ENCODE results near the gene OTUD7B. TPM values are rescaled to one million over a fixed set of nuclear protein-coding genes. Genes with fewer than 3 reads are reported as not detected.

Gene OTUD7B
- total and polyA plus RNA-seq, 10 of the 15 experiments (the other 5 are each of a cell fraction or from before 2014, with no cell fraction given): 1.7 to 24.9 (median 6.6) TPM

- TF ChIP-seq CEBPZ (IDR thresholded peaks at IDR 0.05; ENCODE audit: low read depth, low read length) (no peak), HDGF (IDR thresholded peaks at IDR 0.05) (0 out of 2 replicates have a peak, but pooled peaks have one; percentile 31), USF1 (IDR thresholded peaks at IDR 0.05; ENCODE audit: borderline replicate concordance, extremely low read length, insufficient read depth, low read depth, low read length) (no peak), SREBF2 (IDR thresholded peaks at IDR 0.05; ENCODE audit: low read length) (no peak), SUPT20H (IDR thresholded peaks at IDR 0.05; ENCODE audit: borderline replicate concordance, control insufficient read depth, low read depth, low read length) (no peak), PAX8 (IDR thresholded peaks at IDR 0.05) (no peak), DPF2 (IDR thresholded peaks at IDR 0.05) (peak; percentile 98), MXI1 (IDR thresholded peaks at IDR 0.05; ENCODE audit: low read depth, low read length) (no peak), IKZF1 (conservative IDR thresholded peaks at IDR 0.05) (peak; percentile 97), E2F8 (IDR thresholded peaks at IDR 0.05; ENCODE audit: low read depth, partially characterized antibody) (no peak), ESRRA (IDR thresholded peaks at IDR 0.05; ENCODE audit: low read length) (no peak)
These were observed 12.8 kb downstream of the OTUD7B start (continued) for GRCh38 chr1:149997585-149998262.
